ENCODE data around the gene ANKRD13C.

Gene ANKRD13C

DNA sequence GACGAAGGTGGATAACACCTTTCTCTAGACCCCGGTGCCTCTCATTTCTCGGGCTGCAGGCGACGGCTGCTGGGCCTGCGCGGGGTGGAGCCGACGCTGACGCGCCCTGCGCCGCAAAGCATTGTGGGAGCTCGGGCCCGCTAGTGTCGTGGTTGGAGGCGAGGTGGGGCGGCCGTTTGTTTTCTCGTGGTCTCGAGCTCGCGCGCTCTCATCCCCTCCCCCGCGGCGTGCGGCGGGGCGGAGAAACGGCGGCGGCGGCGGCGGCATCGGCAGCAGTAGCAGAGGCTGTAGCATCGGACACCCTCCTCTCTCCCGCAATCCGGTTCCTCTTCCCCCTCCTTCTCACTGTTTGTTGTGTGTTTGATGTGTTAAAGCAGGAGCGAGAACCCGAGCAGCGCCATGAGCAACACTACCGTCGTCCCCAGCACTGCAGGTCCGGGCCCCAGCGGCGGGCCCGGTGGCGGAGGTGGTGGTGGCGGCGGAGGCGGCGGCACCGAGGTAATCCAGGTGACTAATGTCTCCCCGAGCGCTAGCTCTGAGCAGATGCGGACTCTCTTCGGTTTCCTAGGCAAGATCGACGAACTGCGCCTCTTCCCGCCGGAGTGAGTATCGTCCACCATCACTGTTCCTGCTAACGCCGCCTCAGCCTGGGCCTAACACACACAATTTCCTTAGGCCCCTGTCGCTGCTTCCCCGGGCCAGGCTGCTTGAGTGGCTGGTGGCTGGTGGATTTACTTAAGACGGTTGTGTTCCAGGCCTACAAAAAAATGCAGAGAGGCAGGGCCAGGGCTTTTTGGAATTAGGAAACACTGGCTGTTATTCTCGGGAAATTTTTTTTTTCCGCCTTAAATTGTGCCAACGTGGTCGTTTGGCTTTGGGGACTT, 133.0 kb downstream of the ANKRD13C start, which contains the start of gene SRSF11:
Gene SRSF11, plus strand, starts transcription at position 143 of the 884 bp plus-strand sequence. Its CDS starts 257 bp downstream, at position 400.
- in situ Hi-C loops (cut with MboI; ENCODE audit: low sequenced_read_pairs), result no loop called here

DNA sequence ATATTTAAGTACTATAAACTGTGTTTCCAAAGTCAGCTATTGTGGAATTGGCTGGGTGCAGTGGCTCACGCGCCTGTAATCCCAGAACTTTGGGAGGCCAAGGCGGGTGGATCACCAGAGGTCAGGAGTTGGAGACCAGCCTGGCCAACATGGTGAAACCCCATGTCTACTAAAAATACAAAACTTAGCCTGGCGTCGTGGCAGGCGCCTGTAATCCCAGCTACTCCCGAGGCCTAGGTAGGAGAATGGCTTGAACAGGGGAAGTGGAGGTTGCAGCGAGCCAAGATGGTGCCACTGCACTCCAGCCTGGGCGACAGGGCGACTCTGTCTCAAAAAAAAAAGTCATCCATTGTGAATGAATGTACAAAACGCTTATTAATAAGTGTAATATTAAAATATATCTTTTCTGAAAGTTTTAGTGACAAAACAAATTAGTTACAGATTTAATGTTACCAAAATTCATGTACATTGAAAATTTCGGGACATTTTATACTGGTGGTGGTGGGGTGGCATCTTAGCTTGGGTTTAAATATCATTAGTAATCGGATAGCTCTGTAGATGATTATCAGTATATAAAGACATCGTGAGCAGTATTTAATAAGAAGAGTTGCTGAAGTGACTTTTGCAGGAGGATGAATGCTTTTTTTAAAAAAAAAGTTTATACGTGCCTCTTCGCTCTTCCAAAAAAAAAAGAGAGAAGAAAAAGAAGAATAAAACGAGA, 133.8 kb downstream of the ANKRD13C start:
- in situ Hi-C loops (cut with MboI; ENCODE audit: low sequenced_read_pairs), result no loop called here

DNA sequence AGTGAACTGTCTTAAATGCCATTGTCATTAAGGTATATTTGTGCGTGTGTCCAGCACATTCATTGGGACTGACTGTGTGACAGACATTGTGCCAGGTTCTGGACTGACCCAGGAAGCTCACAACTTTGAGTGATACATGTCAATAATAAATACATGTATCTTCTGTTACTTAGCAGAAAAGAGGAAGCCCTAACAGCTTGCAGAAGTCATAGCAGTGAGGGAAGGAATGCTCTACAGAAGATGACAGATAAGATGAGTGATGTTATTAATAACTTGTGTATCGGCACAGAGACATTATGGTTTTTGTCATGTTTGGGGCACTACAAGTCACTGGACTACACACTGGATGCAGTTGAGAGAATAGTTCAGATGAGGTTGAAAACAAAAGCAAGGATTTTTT, 134.5 kb downstream of the ANKRD13C start:
- in situ Hi-C loops (cut with MboI; ENCODE audit: low sequenced_read_pairs), result no loop called here

DNA sequence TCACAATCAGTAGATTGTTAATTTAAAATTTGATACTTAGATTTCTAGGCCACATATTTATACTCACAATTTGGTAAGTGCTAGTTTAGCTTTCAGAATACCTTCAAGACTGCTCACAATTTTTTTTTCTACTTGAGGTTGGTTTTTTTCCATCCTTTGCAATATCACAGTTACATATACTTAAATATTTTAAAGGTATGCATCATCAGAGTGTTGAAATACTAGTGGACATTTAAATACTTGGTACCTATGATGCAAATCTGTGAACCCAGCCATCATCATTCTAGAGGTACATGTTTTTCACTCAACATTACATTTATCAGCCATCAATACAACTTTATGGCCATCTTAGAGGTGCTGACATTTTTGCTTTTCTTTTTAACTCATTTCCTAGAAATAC, 143.0 kb downstream of the ANKRD13C start:
- in situ Hi-C loops (cut with MboI; ENCODE audit: low sequenced_read_pairs), result no loop called here

DNA sequence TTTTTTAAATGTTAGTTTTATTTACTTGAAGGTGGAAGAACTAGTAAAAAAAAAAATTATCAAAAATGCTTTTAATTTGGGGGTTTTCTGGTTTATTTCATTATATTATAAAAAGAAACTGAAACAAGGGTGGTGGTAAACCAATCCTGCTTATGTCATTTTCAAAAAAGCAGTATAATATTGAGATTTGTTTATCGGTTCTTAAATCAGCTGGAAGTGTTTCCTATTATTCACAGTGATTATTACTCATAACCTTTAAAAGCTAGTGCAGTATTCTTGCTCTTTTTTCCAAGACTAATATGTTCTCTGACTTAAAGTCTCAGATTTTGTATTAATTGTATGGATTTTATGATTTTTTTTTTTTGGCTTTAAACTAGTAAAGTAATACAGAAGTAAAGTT, 143.7 kb downstream of the ANKRD13C start:
- in situ Hi-C loops (cut with MboI; ENCODE audit: low sequenced_read_pairs), result no loop called here

Data from HL-60/S4 (cell line).